Measurements from ENCODE around the gene LIPT2.

- TF ChIP-seq PKNOX1 (IDR thresholded peaks at IDR 0.05) (no peak), FOXK2 (IDR thresholded peaks at IDR 0.05) (no peak), TARDBP (IDR thresholded peaks at IDR 0.05) (no peak), SUZ12 (IDR thresholded peaks at IDR 0.05) (no peak), CTBP1 (IDR thresholded peaks at IDR 0.05; ENCODE audit: borderline replicate concordance) (no peak), SP1 (IDR thresholded peaks at IDR 0.05) (no peak), FOXA1 (IDR thresholded peaks at IDR 0.05) (no peak), ARNT (IDR thresholded peaks at IDR 0.05) (no peak), L3MBTL2 (conservative IDR thresholded peaks at IDR 0.05) (no peak), BHLHE40 (IDR thresholded peaks at IDR 0.05; ENCODE audit: borderline replicate concordance) (no peak), FOXM1 (IDR thresholded peaks at IDR 0.05; ENCODE audit: borderline replicate concordance) (no peak), NFRKB (IDR thresholded peaks at IDR 0.05) (no peak)
Measured at GRCh38 chr11:74494916-74495315, 1.4 kb upstream of the LIPT2 start.
